Prostate gland (tissue), 2 donors: ENCODE data around the gene PDYN. TPM values are rescaled to one million over a fixed set of nuclear protein-coding genes. Genes with fewer than 3 reads are reported as not detected.

Experiments used
- DNase-seq: peaks from one replicate; pipeline ENCODE4 v3.0.0-alpha.2; 2019; ENCODE audit warnings: low spot score
- H3K27ac ChIP-seq, 2 donors: fragments of 200-600 bp; sonication (generic); 2 replicates each; pipeline ENCODE4 v1.5.1; 2017 to 2019
- H3K27me3 ChIP-seq: fragments of 200-600 bp; sonication (generic); replicated peaks from 2 replicates; pipeline ENCODE4 v1.5.1; 2019; ENCODE audit not compliant: insufficient read depth
- H3K36me3 ChIP-seq, 2 donors: fragments of 200-600 bp; sonication (generic); 1 replicate in 1 of 2; 2 replicates in 1 of 2; pipeline versions ENCODE4 v1.5.1 to v1.8.1; 2017 to 2019
- H3K4me1 ChIP-seq: fragments of 200-600 bp; sonication (generic); replicated peaks from 2 replicates; pipeline ENCODE4 v1.5.1; 2019
- H3K4me3 ChIP-seq, 2 donors: fragments of 200-600 bp; sonication (generic); 2 replicates each; pipeline ENCODE4 v1.5.1; 2017 to 2019
- H3K9me3 ChIP-seq: fragments of 200-600 bp; sonication (generic); 2 replicates; pipeline ENCODE4 v1.5.1; 2017
- POLR2A ChIP-seq: fragments of 450-650 bp; IDR thresholded peaks from one replicate; pipeline ENCODE4 v1.6.1; 2016; ENCODE audit warnings: antibody characterized with exemption, mild to moderate bottlenecking
- POLR2AphosphoS5 ChIP-seq: sonication (generic); formaldehyde crosslinking; IDR thresholded peaks from one replicate; pipeline ENCODE4 v1.6.1; 2017; ENCODE audit warnings: antibody characterized with exemption
- WGBS: methylation state at CpG from one replicate; pipeline ENCODE4 v1.1.5; 2018; 5-methylcytosine and 5-hydroxymethylcytosine counted together
- intact Hi-C: fragments of 100-400 bp; cut with DNase I; formaldehyde crosslinking; loops from one replicate; pipeline ENCODE4 v1.14.2; 2022
- total RNA-seq, 2 donors: library from RNA; depleted of rRNA; stranded (reverse); fragments of >200 nt; gene quantifications; one replicate each; pipeline ENCODE4 v1.1.0, GENCODE V29; 2016
- TF ChIP-seq, protein P1 (sequence below), 4 experiments: fragments of 200-600 bp in 2 of 4; fragments of 450-650 bp in 2 of 4; sonication (generic) in 2 of 4; IDR thresholded peaks; 1 replicate in 3 of 4; 2 replicates in 1 of 4; pipeline ENCODE4 v1.5.1; 2016 to 2019; ENCODE audit warnings: antibody characterized with exemption in 4 of 4, mild to moderate bottlenecking in 2 of 4, moderate library complexity in 2 of 4

Gene PDYN
- total RNA-seq, 2 donors from 2014 or later: 0.28 TPM; not detected in 1

DNA sequence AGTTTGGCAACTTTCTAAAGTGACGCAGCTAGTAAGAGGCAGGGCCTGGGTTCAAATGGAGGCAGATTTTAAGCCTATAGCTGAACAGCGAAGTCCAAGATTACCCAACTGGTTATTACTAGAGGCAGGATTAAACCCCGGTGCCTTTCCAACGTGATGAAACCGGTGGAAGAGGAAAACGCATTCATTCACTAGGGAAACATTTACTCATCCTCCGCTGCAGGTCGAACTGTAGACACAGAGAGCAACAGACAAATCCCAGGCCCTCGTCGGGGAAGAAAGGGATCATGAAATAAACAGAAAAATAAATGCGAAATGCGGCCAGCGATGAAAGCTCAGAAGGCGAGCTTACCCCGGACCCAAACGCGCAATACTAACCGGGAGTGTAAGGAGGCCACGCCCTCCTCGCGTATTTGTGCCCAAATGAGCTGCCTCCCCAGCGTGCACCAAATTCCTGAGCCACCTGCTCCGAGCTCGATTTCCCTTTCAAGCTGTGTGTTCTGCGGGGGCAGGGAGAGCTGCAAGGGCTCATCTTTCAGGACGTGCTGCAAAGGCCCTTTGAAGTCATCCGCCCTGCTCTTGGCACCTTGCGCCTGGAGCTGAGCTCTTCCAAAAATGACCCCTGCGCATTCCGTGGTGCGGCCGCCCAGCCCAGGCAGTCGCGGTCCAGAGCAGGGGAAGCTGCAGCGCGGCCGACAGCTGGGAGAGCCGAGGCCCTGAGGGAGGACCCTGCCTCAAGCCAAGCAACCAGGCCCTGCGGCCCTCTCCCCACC lies 46.9 kb downstream of the PDYN start:
- Histone ChIP-seq H3K4me1 (peaks cover 3% of the 10 kb centered on the region), H3K27me3 (no peaks in the 10 kb centered on the region), H3K4me3 (peak overlapping the region in 1 of 2 donors; percentile 7), H3K27ac (no peak overlapping the region), H3K36me3 (no peaks in the 10 kb centered on the region), H3K9me3 (no peaks in the 10 kb centered on the region)
- 5% methylated on average over 38 of the region's 39 CpGs for WGBS
- TF ChIP-seq POLR2AphosphoS5 (no peak), POLR2A (no peak)
- TF ChIP-seq, protein P1, sequence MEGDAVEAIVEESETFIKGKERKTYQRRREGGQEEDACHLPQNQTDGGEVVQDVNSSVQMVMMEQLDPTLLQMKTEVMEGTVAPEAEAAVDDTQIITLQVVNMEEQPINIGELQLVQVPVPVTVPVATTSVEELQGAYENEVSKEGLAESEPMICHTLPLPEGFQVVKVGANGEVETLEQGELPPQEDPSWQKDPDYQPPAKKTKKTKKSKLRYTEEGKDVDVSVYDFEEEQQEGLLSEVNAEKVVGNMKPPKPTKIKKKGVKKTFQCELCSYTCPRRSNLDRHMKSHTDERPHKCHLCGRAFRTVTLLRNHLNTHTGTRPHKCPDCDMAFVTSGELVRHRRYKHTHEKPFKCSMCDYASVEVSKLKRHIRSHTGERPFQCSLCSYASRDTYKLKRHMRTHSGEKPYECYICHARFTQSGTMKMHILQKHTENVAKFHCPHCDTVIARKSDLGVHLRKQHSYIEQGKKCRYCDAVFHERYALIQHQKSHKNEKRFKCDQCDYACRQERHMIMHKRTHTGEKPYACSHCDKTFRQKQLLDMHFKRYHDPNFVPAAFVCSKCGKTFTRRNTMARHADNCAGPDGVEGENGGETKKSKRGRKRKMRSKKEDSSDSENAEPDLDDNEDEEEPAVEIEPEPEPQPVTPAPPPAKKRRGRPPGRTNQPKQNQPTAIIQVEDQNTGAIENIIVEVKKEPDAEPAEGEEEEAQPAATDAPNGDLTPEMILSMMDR (IDR thresholded peaks at IDR 0.05): no peak
- peak; percentile 23 for DNase-seq
- intact Hi-C loops: loop anchor here (10.0 kb wide), 1 partner anchor 142 kb away; no protein-coding TSS in a partner anchor

DNA sequence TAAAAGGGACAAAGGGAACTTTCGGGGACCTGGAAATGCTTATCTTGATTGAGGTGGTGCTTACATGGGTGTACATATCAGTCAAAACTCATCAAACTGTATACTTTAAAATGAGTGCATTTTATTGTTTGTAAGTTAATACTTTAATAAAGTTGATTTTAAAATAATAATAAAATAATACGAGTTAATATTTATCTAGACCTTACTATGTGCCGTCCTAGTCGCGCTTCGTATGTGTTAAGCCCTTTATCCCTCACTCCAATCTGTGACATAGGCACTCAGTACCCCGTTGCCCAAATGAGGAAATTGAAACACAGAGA lies 47.5 kb downstream of the PDYN start:
- no peaks in the 10 kb centered on the region for H3K9me3 ChIP-seq
- no peaks in the 10 kb centered on the region for H3K27me3 ChIP-seq
- TF ChIP-seq POLR2AphosphoS5 (no peak), POLR2A (no peak)
- TF ChIP-seq, protein P1 (IDR thresholded peaks at IDR 0.05): no peak
- 59% methylated on average over 7 of the region's 7 CpGs for WGBS
- peaks cover 3% of the 10 kb centered on the region for H3K4me1 ChIP-seq
- DNase-seq: no peak
- H3K36me3 ChIP-seq: no peaks in the 10 kb centered on the region
- no peak overlapping the region for H3K4me3 ChIP-seq
- no peak overlapping the region for H3K27ac ChIP-seq
- intact Hi-C loops: loop anchor here (10.0 kb wide), 1 partner anchor 142 kb away; no protein-coding TSS in a partner anchor

DNA sequence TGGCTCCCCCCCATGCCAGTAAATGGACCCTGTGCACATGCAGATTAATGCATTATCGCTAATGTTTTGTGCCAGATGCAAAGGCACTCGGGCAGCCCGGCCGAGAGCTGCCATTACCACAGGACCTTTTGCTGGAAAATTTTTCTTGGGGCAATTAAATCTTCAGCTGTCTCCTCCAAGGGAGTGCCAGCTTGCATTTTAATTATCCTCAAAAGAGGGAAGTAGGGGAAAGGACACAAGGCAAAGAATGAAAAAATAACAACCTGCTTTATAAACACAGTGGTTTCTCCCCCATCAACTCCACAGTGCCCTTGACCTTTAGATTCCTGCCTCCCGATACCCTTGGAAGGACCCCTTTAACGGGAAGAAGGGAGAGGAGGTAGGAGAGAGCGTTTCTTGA lies 48.2 kb downstream of the PDYN start:
- no peak overlapping the region for H3K4me3 ChIP-seq
- no peak overlapping the region for H3K27ac ChIP-seq
- WGBS: 88% methylated on average over 7 of the region's 7 CpGs
- H3K9me3 ChIP-seq: no peaks in the 10 kb centered on the region
- no peak for DNase-seq
- H3K36me3 ChIP-seq: no peaks in the 10 kb centered on the region
- peaks cover 3% of the 10 kb centered on the region for H3K4me1 ChIP-seq
- TF ChIP-seq POLR2A: no peak
- TF ChIP-seq, protein P1 (IDR thresholded peaks at IDR 0.05): no peak
- no peak for TF ChIP-seq POLR2AphosphoS5
- H3K27me3 ChIP-seq: no peaks in the 10 kb centered on the region
- intact Hi-C loops: loop anchor here (10.0 kb wide), 1 partner anchor 141 kb away; no protein-coding TSS in a partner anchor

DNA sequence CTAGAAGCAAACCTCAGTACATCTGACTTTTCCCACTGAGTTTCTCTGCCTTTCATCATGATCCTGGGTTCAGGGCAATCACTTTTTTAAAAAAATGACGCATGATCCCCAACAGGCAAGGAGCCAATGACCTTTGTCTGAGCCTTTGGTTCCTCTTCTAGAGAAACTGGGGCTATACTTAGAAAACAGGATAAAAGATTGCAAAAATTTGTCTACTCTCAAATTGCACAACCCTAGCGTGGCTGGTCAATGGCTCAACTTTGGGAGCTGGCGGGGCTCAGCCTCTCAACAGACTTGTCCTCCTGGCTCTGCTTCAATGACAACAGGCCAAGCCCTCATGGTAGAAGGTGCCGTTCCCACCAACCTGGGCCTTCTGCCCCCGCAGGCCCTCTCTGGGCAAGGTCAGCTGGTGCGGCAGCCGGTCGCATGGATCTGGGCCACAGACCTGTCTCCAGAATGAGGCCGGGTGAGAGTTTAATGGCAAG lies 48.7 kb downstream of the PDYN start:
- intact Hi-C loops: loop anchor here (10.0 kb wide), 1 partner anchor 140 kb away; no protein-coding TSS in a partner anchor
- no peaks in the 10 kb centered on the region for H3K36me3 ChIP-seq
- no peaks in the 10 kb centered on the region for H3K9me3 ChIP-seq
- TF ChIP-seq, protein P1 (IDR thresholded peaks at IDR 0.05): no peak
- TF ChIP-seq POLR2AphosphoS5 (no peak), POLR2A (no peak)
- no peak overlapping the region for H3K27ac ChIP-seq
- DNase-seq: no peak
- peaks cover 3% of the 10 kb centered on the region for H3K4me1 ChIP-seq
- H3K27me3 ChIP-seq: no peaks in the 10 kb centered on the region
- no peak overlapping the region for H3K4me3 ChIP-seq
- 80% methylated on average over 9 of the region's 9 CpGs for WGBS
